Heart left ventricle (tissue), 16 donors: Measurements from ENCODE around the gene GPR39. TPM values are rescaled to one million over a fixed set of nuclear protein-coding genes. Genes with fewer than 3 reads are reported as not detected.
A peak's percentile ranks its signal among the peaks of the same experiment; 100 is the strongest.

Experiments used
- ATAC-seq, 4 donors: fragments of 200-7000 bp; cut with Tn5 transposase; one replicate each; pipeline ENCODE4 v1.9.1; 2020 to 2022; ENCODE audit warnings: moderate library complexity in 4 of 4, mild to moderate bottlenecking in 3 of 4, moderate number of reproducible peaks in 1 of 4
- DNase-seq, 5 donors: peaks; one replicate each; pipeline ENCODE4 v3.0.0-alpha.2; 2020
- H3K27ac ChIP-seq, 12 donors: fragments of 200-600 bp; sonication (generic) in 4 of 12; one replicate each; pipeline versions ENCODE4 v1.5.0 to v1.8.0; 2016 to 2022; ENCODE audit warnings: mild to moderate bottlenecking in 2 of 12
- H3K27me3 ChIP-seq, 9 donors: fragments of 200-600 bp; sonication (generic) in 2 of 9; one replicate each; pipeline versions ENCODE4 v1.5.1 to v1.8.0; 2016 to 2022; ENCODE audit warnings: mild to moderate bottlenecking in 3 of 9
- H3K36me3 ChIP-seq, 9 donors: fragments of 200-600 bp; sonication (generic) in 2 of 9; one replicate each; pipeline versions ENCODE4 v1.5.0 to v1.8.0; 2018 to 2022; ENCODE audit warnings: mild to moderate bottlenecking in 2 of 9
- H3K4me1 ChIP-seq, 12 donors: fragments of 200-600 bp; sonication (generic) in 4 of 12; one replicate each; pipeline versions ENCODE4 v1.5.0 to v1.8.0; 2016 to 2022; ENCODE audit warnings: mild to moderate bottlenecking in 3 of 12
- H3K4me3 ChIP-seq, 12 donors: fragments of 200-600 bp; sonication (generic) in 4 of 12; one replicate each; pipeline versions ENCODE4 v1.5.0 to v1.8.0; 2017 to 2022; ENCODE audit warnings: mild to moderate bottlenecking in 9 of 12, moderate library complexity in 4 of 12
- H3K9me3 ChIP-seq, 12 donors: fragments of 200-600 bp; sonication (generic) in 4 of 12; one replicate each; pipeline versions ENCODE4 v1.5.0 to v1.8.0; 2016 to 2022; ENCODE audit warnings: mild to moderate bottlenecking in 1 of 12
- CTCF ChIP-seq, 12 donors: fragments of 200-600 bp; sonication (generic) in 4 of 12; IDR thresholded peaks; one replicate each; pipeline versions ENCODE4 v1.5.0 to v1.8.0; 2018 to 2022; ENCODE audit warnings: antibody characterized with exemption in 12 of 12, mild to moderate bottlenecking in 5 of 12
- POLR2A ChIP-seq, 2 donors: fragments of 450-650 bp; IDR thresholded peaks; one replicate each; pipeline ENCODE4 v1.6.1; 2017; ENCODE audit warnings: antibody characterized with exemption in 2 of 2, mild to moderate bottlenecking in 2 of 2, moderate library complexity in 2 of 2
- WGBS, 4 donors: extraction: QIAGEN DNeasy Blood & Tissue Kit in 2 of 4; methylation state at CpG; one replicate each; pipeline versions ENCODE4 v1.1.5 to v1.1.7; 2013 to 2018; 5-methylcytosine and 5-hydroxymethylcytosine counted together
- intact Hi-C, 10 donors: fragments of 100-400 bp; cut with DNase I; formaldehyde crosslinking; loops; one replicate each; pipeline versions ENCODE4 v1.11.1 to v1.14.2; 2022
- polyA plus RNA-seq, 2 donors: library from polyadenylated mRNA; stranded (reverse); fragments of 200-250 nt; gene quantifications; one replicate each; pipeline ENCODE4 v1.2.3, GENCODE V29; 2013
- total RNA-seq, 9 donors: library from RNA; depleted of rRNA in 2 of 9; stranded (reverse); fragments of >200 nt in 2 of 9; fragmentation: NEBNext Ultra II Directional in 3 of 9; extraction: Animal tissue kit (Norgen Biotek cat#: 25700) in 3 of 9; gene quantifications; one replicate each; pipeline versions ENCODE4 v1.1.0 to v1.2.4, GENCODE V29; 2016 to 2023
- donor health status: ischemic (EF 13 %, LVEDD 7.1; RV severe dilation, severe dysfunction).
- donor health status: healthy with polysubstance abuse.
- donor health status: DM: no; HTN: yes; CAD: no.
- donor health status: DM: no; HTN: no; CAD: no.
- donor health status: ischemic (EF 25% LVEDD 6.9; RV normal size, moderate dysfunction).
- donor health status: ischemic (EF 25% LVEDD 5.7; RV mildly dilated, moderate dysfunction).
- donor health status: healthy.
- donor health status: DM: yes; HTN: yes; CAD: no.
- donor health status: ischemic (EF 35%, LVEDD 5.7; RV mildly dilated, moderate dysfunction).
- donor health status: nonischemic (EF 11% LVEDD 7.7; RV severe dilation, severe dysfunction).
- donor health status: DM: yes; HTN: yes; CAD: no.
- donor health status: PGD.
- donor health status: ischemic (EF 29% LVEDD 5.4; RV normal size, mild dysfunction).
- donor health status: nonischemic (EF 23%, LVEDD 6.1; RV moderate dilation, normal function).

GPR39 gene
- total and polyA plus RNA-seq, 11 donors = 0.11 TPM; not detected in 10

GRCh38 chr2:132415256-132415914 lies 1.2 kb upstream of the GPR39 start:
- ATAC-seq = no peak
- Histone ChIP-seq H3K27ac (no peak overlapping the region), H3K4me1 (peaks cover 0 to 18% (median 6%) of the 10 kb centered on the region in 12 donors), H3K36me3 (no peaks in the 10 kb centered on the region), H3K9me3 (no peaks in the 10 kb centered on the region), H3K4me3 (peak overlapping the region in 11 of 12 donors; percentile 9 to 63 (median 54)), H3K27me3 (peaks cover 0 to 39% (median 7%) of the 10 kb centered on the region in 9 donors)
- no peak for DNase-seq
- intact Hi-C loops = no loop called here
- TF ChIP-seq POLR2A (IDR thresholded peaks at IDR 0.05) = no peak
- no peak for TF ChIP-seq CTCF (IDR thresholded peaks at IDR 0.05)
- 45 to 57% (median 47%) methylated on average over 9 of the region's 9 CpGs for WGBS, 4 donors

GRCh38 chr2:132415915-132416722 lies 486 bp upstream of the GPR39 start:
- H3K4me3 ChIP-seq = peak overlapping the region; percentile 9 to 63 (median 54)
- H3K27me3 ChIP-seq = peaks cover 0 to 39% (median 6%) of the 10 kb centered on the region in 9 donors
- H3K27ac ChIP-seq = no peak overlapping the region
- 2 to 4% (median 2%) methylated on average over 35 to 60 of the region's 60 CpGs for WGBS, 4 donors
- H3K4me1 ChIP-seq = peaks cover 0 to 18% (median 6%) of the 10 kb centered on the region in 12 donors
- H3K9me3 ChIP-seq = no peaks in the 10 kb centered on the region
- peak; percentile 37 to 76 (median 63) for DNase-seq
- TF ChIP-seq POLR2A (IDR thresholded peaks at IDR 0.05) = no peak
- TF ChIP-seq CTCF (IDR thresholded peaks at IDR 0.05) = no peak
- intact Hi-C loops = no loop called here
- no peaks in the 10 kb centered on the region for H3K36me3 ChIP-seq
- ATAC-seq = peak; percentile 26 to 93 (median 82)

- no peak for ATAC-seq
- no peak overlapping the region for H3K4me3 ChIP-seq
Observed at GRCh38 chr2:132417430-132418035, 928 bp downstream of the GPR39 start.

More at GRCh38 chr2:132417430-132418035, 928 bp downstream of the GPR39 start:
- Histone ChIP-seq H3K4me1 (peaks cover 0 to 18% (median 6%) of the 10 kb centered on the region in 12 donors), H3K27me3 (peaks cover 0 to 39% (median 6%) of the 10 kb centered on the region in 9 donors), H3K9me3 (no peaks in the 10 kb centered on the region), H3K27ac (no peak overlapping the region), H3K36me3 (no peaks in the 10 kb centered on the region)
- DNase-seq = no peak
- intact Hi-C loops = no loop called here
- no peak for TF ChIP-seq POLR2A (IDR thresholded peaks at IDR 0.05)
- no peak for TF ChIP-seq CTCF (IDR thresholded peaks at IDR 0.05)
- 94 to 97% (median 95%) methylated on average over 25 to 30 of the region's 30 CpGs for WGBS, 4 donors
